Pulmonary artery endothelial cell (primary cell): Measurements from ENCODE around the gene PSMD5. TPM values are rescaled to one million over a fixed set of nuclear protein-coding genes. Genes with fewer than 3 reads are reported as not detected.
"Not testable (repeated sequence)": the region's sequence is repeated elsewhere in the genome, so short reads cannot be mapped to it uniquely, and the experiment has no call there.

Experiments used
- DNase-seq: peaks from one replicate; pipeline ENCODE4 v3.0.0-alpha.2; 2011; ENCODE audit warnings: low read depth, low spot score
- total RNA-seq: library from RNA; depleted of rRNA; stranded (reverse); fragments of >200 nt; gene quantifications from 2 replicates; pipeline ENCODE4 v1.2.3, GENCODE V29; 2014

Gene PSMD5
- total RNA-seq, 1 donor from 2014 or later: 31.9 TPM

GRCh38 chr9:120807607-120808379, 34.9 kb downstream of the PSMD5 start:
- no peak for DNase-seq

DNA sequence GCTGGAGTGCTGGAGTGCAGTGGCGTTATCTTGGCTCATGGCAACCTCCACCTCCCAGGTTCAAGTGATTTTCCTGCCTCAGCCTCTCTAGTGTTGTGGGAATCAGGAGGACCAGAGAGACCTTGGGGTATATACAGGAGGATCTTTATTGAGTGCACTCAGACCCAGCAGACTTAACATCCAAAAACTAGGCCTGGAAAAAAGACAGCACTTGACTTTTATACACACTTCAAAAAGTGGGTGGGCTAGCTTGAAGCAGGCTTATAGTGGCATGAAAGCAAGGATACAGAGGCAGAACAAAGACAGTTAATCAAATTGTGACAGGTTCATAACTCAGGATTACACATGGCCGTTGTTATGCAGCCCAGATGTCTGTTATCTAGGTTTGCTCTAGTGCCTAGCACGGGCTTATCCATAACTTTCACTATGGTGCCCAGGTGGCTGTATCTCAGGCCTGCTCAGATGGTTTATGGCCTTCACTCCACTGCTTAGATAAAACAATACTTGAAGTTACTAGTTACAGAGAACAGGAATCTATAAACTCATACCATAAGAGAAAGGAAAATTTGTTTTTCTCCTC, 37.8 kb downstream of the PSMD5 start:
- DNase-seq: not testable (repeated sequence)

- DNase-seq: no peak
Observed at GRCh38 chr9:120801441-120801840, 41.3 kb downstream of the PSMD5 start.

- peak; percentile 69 for DNase-seq
Observed at GRCh38 chr9:120792898-120793765, 49.6 kb downstream of the PSMD5 start, which contains the start of gene FBXW2. TSS of gene FBXW2 (minus strand) at chr9:120793416. CDS start at chr9:120788258, 5,158 bp downstream.

DNA sequence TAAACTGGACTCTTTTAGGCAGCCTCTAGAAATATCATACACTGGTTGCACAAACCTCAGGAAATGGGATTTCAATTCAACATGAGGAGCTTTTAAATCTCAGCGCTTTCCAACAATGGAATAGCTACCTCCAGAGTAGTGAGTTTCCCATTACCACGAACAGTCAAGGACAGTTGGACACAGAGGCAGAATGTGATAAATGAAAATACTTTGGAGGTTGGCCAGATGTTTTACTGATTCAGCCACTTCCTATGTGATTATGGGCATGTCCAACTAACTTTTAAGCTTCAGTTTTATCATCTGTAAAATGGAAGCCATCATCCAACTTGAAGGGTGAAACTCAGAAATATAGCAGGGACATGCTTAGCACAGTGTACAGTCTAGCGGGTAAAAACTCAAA, 51.6 kb downstream of the PSMD5 start:
- DNase-seq: no peak

DNA sequence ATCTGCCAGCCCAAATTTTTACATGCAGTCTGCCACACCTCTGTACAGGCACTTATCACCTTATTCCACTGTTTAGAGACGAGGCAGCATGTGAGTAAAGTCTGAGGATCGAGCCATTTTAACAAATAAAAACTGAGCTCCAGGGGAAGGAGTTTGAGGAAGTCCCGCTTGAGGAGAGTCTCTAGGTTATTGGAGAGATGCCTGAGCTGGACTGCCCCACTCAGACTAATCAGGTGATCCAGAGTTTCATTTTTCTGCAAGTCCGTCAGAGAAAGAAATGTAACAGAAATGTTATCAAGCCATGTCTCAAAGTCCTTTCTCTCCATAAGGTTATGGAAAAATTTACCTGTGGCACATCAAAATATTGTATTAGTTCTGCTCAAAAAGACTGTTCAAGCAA, 54.8 kb downstream of the PSMD5 start:
- no peak for DNase-seq

GRCh38 chr9:120783602-120784047, 59.1 kb downstream of the PSMD5 start:
- DNase-seq: no peak

GRCh38 chr9:120781236-120781635, 61.5 kb downstream of the PSMD5 start:
- no peak for DNase-seq

DNA sequence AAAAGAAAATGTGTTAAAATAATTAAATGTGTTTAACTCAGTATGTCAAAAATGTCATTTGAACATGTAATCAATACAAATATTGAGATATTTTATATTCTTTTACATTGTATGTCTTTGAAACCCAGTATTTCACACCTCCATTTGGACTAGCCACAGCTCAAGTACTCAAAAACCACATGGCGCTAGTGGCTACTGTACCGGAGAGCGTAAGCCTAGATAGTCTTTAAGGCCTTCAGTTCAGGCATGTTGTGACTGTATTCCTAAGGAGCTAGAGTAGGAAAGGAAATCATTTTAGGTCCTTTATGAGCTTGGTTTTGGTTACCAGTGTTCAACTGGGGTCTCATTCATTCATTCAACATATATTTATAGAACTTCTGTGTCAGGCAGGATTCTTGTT, 62.4 kb downstream of the PSMD5 start:
- DNase-seq: no peak

DNA sequence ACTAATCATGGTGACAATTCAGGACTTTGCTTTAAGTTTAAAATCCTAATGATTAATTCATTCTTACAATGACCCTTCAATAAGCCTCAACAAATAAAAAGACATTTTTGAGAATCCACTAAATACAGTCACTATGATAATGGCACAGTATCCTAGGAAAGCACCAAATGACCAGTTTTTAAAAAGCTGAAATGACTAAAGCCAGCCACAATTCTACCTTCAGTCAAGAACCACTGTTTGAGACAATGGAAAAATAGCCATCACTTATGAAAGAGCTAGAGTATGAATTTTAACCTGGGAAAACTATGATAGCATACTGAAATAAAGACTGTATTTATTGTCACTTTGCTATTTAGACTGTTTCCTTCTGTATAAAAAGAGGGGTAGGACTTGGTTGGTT, 63.5 kb downstream of the PSMD5 start:
- no peak for DNase-seq

GRCh38 chr9:120778758-120779157, 64.0 kb downstream of the PSMD5 start:
- DNase-seq: no peak

- no peak for DNase-seq
Observed at GRCh38 chr9:120777229-120777628, 65.5 kb downstream of the PSMD5 start.

DNA sequence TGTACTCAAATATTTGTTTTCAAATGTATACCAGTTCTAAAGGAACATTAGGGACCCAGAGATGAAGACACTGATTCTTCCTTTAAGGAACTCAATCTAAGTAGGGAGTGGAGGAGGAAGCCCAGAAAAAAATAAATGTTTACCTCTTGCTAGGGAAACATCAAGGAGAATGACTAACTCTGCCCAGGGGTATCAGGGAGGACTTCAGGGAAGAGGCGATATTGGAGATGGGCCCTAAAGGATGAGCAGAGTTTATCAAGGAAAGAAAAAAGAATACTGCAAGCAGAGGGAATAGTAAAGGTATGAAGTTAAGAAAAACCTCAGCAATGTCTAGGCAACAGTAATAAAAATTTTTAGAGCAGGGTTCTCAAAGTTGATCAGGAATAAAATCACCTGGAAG, 65.9 kb downstream of the PSMD5 start:
- DNase-seq: no peak

- DNase-seq: no peak
Observed at GRCh38 chr9:120775859-120776258, 66.9 kb downstream of the PSMD5 start.

- DNase-seq: no peak
Observed at GRCh38 chr9:120774719-120775118, 68.0 kb downstream of the PSMD5 start.

DNA sequence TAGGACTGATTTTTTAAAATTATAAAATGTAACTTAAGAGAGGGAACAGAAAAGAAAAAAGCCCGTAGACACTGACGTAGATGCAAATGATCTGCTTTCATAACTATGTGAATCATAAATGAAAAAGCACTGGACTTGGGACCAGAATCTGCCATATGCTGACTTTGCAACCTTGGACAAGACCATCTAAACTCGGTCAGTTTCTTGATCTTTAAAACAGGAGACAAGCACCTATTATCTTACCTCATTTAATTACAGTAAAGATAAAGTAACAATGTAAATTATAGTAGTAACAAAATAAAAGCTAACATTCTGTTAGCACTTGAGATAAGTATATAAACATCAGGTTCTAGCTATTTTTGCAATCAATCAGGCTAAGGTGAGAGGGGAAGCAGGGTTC, 69.5 kb downstream of the PSMD5 start:
- DNase-seq: no peak

DNA sequence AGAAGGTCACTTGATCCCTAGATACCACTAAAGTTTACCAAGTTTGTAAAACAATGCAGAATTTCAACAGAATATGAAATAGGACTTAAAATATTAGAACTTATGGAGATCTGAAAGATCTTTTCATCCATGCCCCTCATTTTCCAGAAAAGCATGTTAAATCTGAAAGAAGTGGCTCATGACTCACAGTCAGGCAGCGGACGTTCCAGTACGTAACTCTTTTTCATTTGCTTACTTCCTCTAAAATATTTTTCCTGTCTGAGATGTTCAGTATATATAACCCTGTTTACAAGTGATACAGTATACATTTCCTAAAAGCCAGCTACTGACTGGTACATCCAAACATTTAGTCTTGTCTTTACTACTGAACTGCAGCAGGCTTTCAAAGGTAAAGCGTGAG, 71.8 kb downstream of the PSMD5 start:
- DNase-seq: no peak

DNA sequence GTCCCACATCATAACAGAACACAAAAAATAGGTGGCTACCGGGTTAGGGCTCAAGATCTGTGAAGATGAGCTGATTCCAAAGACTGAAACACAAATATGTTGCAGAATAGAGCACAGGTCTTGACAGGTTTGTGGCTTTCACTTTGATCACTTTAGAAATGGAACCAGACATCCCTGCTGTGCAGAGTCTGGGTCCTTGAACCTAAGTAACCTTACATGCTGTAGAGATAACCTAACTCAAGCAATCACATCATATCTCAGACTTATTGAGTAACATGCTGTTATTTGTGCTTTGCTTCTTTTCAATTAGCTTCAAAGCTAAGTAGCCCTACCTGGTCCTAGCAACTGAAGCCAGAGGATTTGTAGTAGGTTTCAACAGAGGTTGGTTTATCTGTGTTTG, 73.8 kb downstream of the PSMD5 start:
- DNase-seq: no peak

DNA sequence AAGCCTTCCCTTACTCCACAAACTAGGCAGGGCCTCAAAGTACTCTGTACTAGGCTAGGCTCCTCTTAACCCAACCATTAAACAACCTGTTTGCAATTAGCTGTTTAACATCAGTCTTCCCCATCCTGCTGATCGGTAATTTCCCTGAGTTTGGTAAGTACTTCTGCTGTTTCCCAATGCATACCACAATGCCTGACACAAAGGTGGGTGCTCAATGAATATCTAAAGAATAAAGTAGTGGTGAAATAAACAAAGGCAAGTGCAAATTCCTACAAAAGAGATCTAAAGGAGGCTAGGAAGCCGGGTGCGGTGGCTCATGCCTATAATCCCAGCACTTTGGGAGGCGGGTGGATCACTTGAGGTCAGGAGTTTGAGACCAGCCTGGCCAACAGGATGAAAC, 74.5 kb downstream of the PSMD5 start:
- DNase-seq: no peak

DNA sequence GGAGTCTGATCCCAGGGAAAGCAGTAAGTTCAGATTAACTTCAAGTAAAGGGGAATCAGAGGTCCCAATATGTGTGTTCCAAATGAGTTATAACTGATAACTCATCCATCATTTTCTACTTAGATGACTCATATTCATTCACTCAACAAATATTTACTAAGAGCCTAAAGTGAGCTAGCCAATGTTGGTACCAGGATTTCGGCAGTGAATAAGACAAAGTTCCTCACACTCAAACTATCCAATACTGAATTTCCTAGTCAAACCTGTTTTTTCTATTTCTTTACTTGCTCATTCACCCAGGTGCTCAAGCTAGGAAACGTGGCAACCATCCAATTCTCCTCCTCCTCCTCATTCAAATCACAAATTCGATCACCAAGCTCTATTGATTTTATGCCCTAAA, 75.3 kb downstream of the PSMD5 start:
- no peak for DNase-seq
